ENCODE results near the gene THRAP3. TPM values are rescaled to one million over a fixed set of nuclear protein-coding genes. Genes with fewer than 3 reads are reported as not detected.
A peak's percentile ranks its signal among the peaks of the same experiment; 100 is the strongest.
"Not testable (repeated sequence)": the region's sequence is repeated elsewhere in the genome, so short reads cannot be mapped to it uniquely, and the experiment has no call there.

THRAP3 gene
- total RNA-seq, 4 donors from 2014 or later: 64.1 to 102 (median 76.9) TPM

DNA sequence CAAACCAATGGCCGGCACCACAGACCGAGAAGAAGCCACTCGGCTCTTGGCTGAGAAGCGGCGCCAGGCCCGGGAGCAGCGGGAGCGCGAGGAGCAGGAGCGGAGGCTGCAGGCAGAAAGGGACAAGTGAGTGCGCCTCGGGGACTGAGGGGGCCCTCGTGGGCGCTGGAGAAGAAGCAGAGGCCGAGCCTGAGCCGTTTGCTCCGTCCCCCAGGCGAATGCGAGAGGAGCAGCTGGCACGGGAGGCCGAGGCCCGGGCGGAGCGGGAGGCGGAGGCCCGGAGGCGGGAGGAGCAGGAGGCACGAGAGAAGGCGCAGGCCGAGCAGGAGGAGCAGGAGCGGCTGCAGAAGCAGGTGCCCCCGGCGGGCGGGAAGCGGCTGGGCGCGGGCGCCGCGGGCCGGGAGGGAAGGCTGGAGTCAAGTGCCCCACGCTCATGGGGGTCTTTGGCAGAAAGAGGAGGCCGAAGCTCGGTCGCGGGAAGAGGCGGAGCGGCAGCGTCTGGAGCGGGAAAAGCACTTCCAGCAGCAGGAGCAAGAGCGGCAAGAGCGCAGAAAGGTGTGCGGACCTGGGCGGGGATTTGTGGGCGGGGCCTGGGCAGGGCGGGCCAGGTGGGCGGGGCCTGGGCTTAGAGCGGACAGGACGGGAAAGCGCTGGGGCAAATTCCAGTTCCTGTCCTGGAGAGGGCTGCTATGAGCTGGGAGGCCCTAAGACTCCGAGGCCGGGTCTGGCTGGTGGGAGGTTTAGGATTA is 45.6 kb upstream of the THRAP3 start:
- DNase-seq (ENCODE audit: low spot score in 2 of 2): no peak
- intact Hi-C loops (cut with DNase I; ENCODE audit: low total_unique reads): no loop called here
- H3K4me3 ChIP-seq (ENCODE audit: low read depth, poor library complexity, severe bottlenecking): no peak overlapping the region
- 65 to 68% methylated on average over 62 of the region's 62 CpGs for WGBS, 2 donors
- TF ChIP-seq POLR2A (IDR thresholded peaks at IDR 0.05): no peak
- TF ChIP-seq, protein P1, sequence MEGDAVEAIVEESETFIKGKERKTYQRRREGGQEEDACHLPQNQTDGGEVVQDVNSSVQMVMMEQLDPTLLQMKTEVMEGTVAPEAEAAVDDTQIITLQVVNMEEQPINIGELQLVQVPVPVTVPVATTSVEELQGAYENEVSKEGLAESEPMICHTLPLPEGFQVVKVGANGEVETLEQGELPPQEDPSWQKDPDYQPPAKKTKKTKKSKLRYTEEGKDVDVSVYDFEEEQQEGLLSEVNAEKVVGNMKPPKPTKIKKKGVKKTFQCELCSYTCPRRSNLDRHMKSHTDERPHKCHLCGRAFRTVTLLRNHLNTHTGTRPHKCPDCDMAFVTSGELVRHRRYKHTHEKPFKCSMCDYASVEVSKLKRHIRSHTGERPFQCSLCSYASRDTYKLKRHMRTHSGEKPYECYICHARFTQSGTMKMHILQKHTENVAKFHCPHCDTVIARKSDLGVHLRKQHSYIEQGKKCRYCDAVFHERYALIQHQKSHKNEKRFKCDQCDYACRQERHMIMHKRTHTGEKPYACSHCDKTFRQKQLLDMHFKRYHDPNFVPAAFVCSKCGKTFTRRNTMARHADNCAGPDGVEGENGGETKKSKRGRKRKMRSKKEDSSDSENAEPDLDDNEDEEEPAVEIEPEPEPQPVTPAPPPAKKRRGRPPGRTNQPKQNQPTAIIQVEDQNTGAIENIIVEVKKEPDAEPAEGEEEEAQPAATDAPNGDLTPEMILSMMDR (IDR thresholded peaks at IDR 0.05): no peak

DNA sequence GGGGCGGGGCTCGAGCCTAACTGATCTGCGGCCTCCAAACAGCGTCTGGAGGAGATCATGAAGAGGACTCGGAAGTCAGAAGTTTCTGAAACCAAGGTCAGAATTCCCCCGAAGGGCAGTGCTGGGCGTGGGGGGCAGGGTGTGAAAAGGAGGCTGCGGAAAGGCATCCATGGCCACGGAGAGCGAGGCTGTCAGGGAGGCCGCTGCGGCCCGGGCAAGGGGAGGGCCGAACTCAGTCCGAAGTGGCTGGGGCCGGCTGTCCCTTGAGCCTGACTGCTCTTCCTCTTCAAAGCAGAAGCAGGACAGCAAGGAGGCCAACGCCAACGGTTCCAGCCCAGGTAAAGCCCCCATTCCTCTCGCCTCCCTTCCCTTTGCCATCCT is 45.0 kb upstream of the THRAP3 start:
- WGBS, 2 donors: 89% methylated on average over 19 of the region's 19 CpGs
- TF ChIP-seq POLR2A (IDR thresholded peaks at IDR 0.05): no peak
- TF ChIP-seq, protein P1 (IDR thresholded peaks at IDR 0.05): no peak
- H3K4me3 ChIP-seq (ENCODE audit: low read depth, poor library complexity, severe bottlenecking): no peak overlapping the region
- intact Hi-C loops (cut with DNase I; ENCODE audit: low total_unique reads): no loop called here
- DNase-seq (ENCODE audit: low spot score in 2 of 2): no peak

DNA sequence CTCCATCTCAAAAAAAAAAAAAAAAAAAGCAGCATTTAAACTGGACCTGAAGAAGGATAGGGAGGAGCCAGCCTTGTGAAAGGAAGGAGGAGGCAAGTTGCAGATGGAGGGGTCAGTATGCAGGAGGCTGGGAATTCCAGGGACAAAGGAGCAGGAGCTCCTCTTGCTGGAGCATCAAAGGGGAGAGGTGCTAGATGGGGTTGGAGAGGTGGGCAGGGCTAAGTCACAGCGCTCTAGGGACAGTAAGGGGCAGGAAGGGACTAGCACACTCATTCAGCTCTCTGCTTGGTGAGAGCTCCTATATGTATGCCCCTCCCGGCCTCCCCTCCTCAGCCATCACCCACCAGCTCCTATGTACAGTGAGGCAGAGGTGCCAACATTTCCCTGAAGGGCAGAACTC is 41.5 kb upstream of the THRAP3 start:
- H3K4me3 ChIP-seq (ENCODE audit: low read depth, poor library complexity, severe bottlenecking): no peak overlapping the region
- no peak for TF ChIP-seq POLR2A (IDR thresholded peaks at IDR 0.05)
- TF ChIP-seq, protein P1 (IDR thresholded peaks at IDR 0.05): no peak
- intact Hi-C loops (cut with DNase I; ENCODE audit: low total_unique reads): no loop called here
- DNase-seq (ENCODE audit: low spot score in 2 of 2): no peak
- 76 to 84% methylated on average over 2 of the region's 2 CpGs for WGBS, 2 donors

DNA sequence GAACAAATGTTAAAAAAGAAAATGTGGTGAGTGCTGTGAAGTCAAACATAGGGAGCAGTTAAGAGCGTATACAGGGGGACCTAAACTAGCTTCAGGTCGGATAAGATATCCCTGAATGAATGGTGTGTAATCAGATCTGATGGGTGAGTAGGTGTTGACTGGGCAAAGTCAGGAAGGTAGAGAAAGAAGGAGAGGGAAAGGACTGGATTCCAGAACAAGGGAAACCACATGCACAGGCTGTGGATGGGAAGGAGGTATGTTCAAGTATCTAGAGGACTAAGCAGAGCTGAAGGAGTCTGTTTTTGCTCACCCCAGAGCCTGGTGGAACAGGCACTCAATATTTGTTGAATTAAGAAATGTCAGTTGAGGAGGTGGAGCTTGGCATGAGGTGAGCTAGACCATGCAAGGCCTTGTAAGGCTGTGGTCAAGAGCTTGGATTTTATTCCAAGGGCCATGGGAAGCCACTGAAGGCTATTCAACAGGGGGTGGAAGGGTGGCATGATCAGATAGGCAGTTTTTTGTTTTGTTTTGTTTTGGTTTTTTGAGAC is 40.9 kb upstream of the THRAP3 start:
- no peak for TF ChIP-seq POLR2A (IDR thresholded peaks at IDR 0.05)
- TF ChIP-seq, protein P1 (IDR thresholded peaks at IDR 0.05): no peak
- no peak overlapping the region for H3K4me3 ChIP-seq (ENCODE audit: low read depth, poor library complexity, severe bottlenecking)
- intact Hi-C loops (cut with DNase I; ENCODE audit: low total_unique reads): no loop called here
- no peak for DNase-seq (ENCODE audit: low spot score in 2 of 2)
- 80 to 81% methylated on average over 2 of the region's 2 CpGs for WGBS, 2 donors

DNA sequence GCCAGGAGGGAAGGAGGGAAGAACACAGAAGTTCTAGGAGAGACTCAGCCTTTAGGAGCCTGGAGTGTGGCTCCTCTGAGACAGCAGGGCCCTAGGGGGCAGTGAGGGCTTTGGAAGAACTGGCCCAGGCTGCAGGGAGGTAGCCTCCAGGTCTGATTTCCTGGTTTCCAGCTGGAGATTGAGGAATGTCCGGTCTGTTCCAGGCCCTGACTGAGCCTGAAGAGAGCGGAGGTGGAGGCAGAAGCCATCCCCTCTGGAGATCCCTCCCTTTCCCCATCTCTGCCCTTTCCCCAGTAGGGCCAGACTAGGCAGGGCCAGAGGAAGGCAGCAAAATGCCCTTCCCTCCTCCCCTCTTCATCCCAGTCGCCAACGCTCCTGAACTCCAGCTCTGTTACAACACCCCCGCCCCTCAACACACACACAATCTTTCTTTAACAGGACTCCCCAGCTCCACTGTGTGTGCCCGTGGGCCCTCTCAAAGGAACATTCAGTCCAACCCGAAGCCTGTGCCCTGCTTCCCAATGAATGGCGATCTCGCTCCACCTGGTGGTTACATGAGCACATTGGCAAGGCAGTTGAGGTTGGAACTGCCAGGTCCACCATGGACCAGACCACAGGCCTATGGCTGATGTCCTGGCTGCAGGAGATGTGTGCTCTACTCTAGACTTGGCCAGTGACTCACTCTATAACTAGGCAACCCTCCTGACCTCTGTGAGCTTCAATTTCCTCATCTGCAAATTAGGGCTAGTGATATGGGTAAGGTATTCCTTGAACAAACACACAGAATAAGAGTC is 36.2 kb upstream of the THRAP3 start:
- TF ChIP-seq, protein P1 (IDR thresholded peaks at IDR 0.05): peak in 1 of 3 donors; percentile 93
- no peak for TF ChIP-seq POLR2A (IDR thresholded peaks at IDR 0.05)
- 1 to 3% methylated on average over 9 of the region's 9 CpGs for WGBS, 2 donors
- intact Hi-C loops (cut with DNase I; ENCODE audit: low total_unique reads): loop anchor here (2.0 kb wide), 1 partner anchor 83 kb away; no protein-coding TSS in a partner anchor
- H3K4me3 ChIP-seq (ENCODE audit: low read depth, poor library complexity, severe bottlenecking): no peak overlapping the region
- peak; percentile 84 to 96 for DNase-seq (ENCODE audit: low spot score in 2 of 2)

DNA sequence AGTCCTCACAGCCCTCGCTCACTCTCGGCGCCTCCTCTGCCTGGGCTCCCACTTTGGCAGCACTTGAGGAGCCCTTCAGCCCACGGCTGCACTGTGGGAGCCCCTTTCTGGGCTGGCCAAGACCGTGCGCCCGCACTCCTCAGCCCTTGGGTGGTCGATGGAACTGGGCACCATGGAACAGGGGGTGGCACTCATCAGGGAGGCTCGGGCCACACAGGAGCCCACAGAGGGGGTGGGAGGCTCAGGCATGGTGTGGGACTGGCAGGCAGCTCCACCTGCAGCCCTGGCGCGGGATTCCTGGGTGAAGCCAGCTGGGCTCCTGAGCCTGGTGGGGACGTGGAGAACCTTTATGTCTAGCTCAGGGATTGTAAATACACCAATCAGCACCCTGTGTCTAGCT is 27.4 kb upstream of the THRAP3 start:
- DNase-seq (ENCODE audit: low spot score in 2 of 2); intact Hi-C loops (cut with DNase I; ENCODE audit: low total_unique reads); H3K4me3 ChIP-seq (ENCODE audit: low read depth, poor library complexity, severe bottlenecking): not testable (repeated sequence)
- 91 to 92% methylated on average over 12 of the region's 12 CpGs for WGBS, 2 donors

All from lower leg skin (tissue), 4 donors.